Brain pericyte (primary cell): ENCODE results near the gene GPR180.
"Not testable (repeated sequence)": the region's sequence is repeated elsewhere in the genome, so short reads cannot be mapped to it uniquely, and the experiment has no call there.

ENCODE experiments used
- DNase-seq: peaks from one replicate; pipeline ENCODE4 v3.0.0-alpha.2; 2012; ENCODE audit warnings: low read depth, low spot score

The GPR180 gene

DNA sequence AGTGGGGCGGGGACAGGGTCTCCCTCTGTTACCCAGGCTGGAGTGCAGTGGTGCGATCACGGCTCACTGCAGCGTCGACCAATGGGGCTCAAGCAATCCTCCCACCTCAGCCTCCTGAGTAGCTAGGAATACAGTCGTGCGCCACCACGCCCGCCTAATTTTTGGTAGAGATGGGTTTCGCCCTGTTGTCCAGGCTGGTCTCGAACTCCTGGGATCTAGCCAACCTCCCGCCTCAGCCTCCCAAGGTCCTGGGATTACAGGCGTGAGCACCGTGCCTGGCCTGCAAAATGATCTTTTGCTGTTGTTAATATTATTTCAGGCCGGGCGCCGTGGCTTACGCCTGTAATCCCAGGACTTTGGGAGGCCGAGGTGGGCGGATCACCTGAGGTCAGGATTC, 5.1 kb upstream of the GPR180 start:
- DNase-seq: no peak

DNA sequence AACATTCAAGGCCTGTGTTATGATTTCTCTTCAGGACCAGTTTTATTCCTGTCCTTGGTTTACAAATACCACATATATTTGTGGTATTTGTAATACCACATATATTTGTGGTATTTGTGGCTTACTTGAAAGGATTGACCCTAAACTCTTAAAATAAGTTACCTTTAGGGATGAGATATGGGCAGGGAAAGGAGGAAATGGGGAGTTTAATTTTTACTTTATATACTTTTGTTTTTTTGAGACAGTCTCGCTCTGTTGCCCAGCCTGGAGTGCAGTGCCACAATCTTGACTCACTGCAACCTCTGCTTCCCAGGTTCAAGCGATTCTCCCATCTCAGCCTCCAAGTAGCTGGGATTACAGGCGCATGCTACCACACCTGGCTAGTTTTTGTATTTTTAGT, 3.4 kb upstream of the GPR180 start:
- DNase-seq: no peak

DNA sequence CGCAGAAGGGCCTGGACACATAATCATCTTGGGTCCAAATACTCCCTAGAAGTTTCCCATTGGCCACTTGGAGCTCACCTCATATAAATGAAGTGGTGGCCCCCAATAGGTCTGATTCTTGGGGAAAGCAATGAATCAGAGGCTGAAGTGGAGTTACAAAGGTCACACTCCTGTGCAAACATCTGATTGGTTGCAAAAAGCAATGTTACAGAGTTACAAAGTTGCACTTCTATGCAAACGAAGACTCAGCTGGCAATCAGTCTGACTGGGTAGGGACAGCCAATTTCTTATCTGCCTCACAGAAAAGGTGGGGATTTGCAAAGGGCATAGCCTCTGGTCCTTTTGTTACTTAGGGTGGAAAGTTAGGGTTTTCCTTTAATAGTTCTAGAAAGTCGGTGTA, 1.8 kb upstream of the GPR180 start:
- DNase-seq: no peak

DNA sequence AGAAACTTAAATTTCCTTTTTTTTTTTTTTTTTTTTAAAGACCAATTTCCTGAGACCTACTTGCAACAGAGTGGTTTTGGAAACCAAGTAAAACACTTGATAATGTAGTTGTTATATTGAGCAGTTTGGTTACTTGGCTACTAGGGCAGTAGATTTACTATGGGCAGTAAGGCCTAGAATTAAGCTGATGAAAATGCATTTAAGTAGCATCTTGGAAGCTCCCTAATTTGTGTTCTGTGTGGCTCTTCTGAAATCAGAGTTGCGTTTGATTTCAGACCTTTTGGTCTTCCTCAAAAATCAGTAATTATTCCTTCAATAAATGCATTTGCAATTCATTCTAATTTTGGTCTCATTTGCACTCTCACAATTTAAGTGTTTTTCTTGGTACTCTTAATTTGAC, 810 bp downstream of the GPR180 start:
- DNase-seq: no peak

DNA sequence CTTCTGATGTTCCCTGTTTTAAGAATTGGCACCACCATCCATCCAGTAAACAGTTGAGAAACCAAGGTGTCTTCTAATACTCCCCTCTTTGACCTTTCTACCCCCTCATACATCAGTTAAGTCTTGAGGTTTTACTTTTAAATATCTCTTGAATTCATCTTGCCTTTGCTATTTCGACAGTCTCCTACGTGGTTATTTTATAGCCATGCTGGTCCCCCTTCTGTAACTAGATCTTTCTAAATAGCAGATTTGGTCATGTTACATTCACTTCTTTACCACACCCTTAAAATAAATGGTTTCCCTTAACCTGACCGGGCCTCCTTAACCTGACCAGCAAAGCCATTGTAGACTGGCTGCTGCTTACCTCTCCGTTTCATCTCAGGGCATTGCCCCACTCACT, 5.4 kb downstream of the GPR180 start:
- DNase-seq: no peak

DNA sequence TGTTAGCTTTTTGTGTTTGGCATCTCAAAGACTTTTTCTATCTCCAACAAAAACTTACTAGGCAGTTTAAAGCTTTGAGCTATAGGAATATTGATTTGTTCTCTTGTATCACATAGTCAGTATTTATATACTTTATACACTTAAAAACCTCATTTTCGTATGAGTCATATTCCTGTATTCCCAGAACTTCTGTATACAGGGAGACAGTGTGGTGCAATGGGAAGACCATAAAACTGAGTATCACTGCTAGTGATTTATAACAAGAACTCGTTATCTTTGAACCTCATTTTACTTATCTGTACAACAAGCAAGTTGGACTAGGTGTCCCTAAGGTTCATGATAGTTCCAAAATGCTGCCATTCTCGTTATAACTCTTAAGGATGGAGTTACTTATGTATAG, 6.3 kb downstream of the GPR180 start:
- no peak for DNase-seq

DNA sequence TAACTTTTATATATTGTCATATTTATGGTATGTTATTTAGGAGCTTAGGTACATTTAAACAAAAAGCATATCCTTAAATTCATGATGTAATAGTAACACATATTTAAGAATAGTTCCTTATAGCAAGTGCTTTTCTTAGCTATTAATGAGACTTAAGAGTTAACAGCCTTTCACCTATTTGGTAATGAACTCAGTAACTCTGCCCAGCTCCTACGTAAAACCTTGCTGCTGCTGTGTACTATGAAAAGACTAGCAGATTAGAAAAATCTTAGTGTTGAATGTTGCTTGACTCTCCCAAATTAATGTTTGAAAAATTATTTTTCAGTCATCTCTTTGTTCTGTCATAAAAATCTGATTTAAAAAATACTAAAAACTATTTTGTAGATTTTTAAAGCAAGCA, 6.9 kb downstream of the GPR180 start:
- no peak for DNase-seq

DNA sequence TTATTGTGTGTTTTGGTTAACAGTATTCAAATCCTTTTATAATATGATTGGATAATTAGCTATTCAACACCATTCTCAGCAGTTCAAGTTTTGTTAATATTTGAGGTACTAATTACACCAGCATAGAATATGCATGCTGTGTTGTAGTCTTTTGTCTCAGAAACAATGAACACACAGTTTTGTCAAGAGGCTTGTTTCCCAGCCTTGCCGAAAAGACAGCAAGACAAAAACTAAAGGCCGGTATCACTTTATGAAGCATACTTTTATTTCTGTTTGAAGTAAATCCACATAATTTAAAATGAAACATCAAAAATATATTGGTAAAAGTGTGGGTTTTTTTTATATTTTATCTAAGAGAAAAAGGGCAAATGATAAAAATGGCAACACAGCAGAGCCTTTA, 7.5 kb downstream of the GPR180 start:
- DNase-seq: no peak

DNA sequence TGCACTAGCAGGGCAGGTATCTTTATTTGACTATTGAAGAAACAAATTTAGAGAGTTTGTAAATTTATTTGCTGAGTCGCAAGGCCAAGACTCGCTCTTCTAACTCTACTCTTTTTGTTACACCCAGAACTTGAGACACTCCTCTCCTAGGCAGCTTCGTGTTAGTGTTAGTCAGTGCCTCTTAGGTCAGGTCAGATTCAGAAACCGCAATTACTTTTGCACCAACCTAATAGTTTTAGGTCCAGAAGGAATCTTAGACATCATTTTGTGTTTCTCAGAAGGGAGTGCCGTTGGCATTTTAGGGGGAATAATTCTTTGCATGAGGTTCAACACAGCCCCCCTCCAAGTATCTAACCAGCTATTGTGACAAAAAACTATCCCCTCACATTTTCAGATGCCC, 8.8 kb downstream of the GPR180 start:
- no peak for DNase-seq

DNA sequence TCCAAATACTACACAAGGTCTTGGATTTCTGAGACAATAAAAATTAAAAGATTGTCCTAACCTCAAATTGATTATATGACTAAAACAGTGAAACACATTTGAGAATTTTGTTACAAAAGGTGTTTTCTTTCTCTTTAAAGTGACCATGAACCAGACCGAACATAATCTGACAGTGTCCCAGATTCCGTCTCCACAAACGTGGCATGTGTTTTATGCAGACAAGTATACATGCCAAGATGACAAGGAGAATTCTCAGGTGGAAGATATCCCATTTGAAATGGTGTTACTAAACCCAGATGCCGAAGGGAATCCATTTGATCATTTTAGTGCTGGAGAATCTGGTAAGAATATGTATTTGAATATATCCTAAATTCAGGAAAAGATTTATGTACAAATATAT, 10.4 kb downstream of the GPR180 start:
- no peak for DNase-seq

DNA sequence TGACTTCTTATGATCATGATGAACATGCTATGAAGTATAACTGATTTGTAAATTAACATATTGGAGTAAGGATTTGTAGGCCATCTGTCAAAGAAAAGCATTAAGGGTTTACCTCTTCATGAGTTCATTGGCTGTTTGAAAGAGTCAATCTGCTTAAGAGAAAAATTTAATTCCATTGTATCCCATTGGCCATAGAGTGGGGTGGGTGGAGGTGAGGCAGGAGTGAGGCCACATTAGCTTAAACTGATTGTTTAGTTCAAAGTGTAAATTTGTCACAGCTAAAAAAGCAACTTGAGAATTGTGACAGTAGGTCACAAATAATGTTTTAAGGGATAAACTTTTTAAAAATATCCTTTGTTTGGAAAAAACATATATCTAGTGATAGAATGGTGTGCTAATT, 11.4 kb downstream of the GPR180 start:
- DNase-seq: no peak

DNA sequence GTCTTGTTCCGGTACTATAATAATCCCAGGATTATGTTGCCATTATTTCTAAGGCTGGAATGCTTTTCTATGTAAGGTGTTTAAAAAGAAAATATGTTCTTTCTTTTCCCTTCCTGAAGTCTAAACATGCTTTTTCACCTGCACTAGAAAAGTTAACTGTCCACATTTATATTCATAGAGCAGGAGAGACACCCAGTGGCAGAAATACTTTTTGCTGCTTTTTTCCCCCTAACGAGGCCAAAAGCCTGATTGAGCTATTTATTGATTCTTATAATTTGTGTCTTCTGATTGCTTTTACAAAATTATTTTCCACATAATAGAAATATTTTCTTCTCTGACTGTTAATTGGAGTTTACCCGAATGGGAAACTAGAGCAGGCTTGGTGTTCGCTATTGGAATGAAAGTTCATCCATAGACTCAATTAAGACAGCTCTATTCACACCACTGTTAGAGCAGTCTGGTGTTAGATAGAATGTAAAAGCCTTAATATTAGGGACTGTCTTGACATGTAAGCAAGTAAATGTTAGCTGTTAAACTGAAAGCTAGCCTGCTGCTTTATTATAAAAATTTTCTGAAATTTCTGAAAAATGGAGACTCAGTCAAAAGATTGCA, 15.8 kb downstream of the GPR180 start:
- no peak for DNase-seq

DNA sequence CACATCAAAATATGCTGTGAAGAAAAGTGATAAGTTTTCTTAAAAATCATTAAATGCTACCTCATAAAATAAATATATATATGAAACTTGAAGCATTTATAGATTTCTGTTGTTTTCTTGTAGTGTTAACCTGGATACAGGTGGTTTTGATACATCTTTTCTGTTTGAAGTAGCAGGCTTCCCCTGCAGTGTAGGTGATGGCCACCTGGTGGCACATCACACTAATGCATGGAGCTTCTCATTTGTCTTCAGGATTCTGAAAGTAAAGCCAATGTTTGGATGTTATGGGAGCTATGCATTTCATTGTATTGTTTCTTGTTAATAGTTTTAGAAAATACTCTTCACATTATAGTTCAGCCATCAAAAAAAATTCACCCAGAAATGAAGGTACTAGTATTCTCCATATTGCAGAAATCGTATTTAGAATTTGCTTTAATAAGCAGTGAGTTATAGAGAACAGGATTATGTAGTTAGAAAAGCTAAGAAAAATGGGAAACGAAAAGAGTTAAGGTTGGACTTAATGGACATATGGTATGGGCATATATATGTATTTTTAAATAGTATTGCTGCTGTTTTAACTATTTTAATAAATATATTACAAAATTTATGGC, 18.7 kb downstream of the GPR180 start:
- DNase-seq: no peak

DNA sequence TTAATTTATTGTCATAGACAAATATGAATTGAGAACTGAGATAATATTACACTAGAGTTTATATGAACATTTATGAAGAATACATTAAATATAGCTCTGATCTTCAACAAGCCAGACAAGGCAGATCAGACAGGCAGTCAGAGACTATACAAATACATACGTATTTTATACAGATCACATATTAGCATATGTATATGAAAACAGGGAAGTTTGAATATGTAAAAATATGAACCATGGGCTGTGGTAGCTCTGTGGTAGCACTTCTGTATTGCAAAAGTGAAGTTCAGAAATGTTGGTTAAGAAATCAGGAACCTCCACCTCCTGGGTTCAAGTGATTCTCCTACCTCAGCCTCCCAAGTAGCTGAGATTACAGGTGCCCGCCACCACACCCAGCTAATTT, 20.7 kb downstream of the GPR180 start:
- DNase-seq: no peak

DNA sequence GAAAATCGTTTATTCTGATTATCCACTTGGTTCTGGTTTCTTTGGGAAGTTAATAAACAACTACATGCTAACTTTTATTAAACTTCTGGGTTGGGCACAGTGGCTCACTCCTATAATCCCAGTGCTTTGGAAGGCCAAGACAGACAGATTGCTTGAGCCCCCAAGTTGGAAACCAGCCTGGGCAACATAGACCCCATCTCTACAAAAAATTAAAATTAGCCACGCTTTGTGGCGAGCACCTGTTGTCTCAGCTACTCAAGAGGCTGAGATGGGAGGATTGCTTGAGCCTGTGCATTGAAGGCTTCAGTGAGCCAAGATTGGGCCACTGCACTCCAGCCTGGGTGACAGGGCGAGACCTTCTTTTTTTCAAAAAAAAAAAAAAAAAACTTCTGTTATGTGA, 21.7 kb downstream of the GPR180 start:
- DNase-seq: no peak

DNA sequence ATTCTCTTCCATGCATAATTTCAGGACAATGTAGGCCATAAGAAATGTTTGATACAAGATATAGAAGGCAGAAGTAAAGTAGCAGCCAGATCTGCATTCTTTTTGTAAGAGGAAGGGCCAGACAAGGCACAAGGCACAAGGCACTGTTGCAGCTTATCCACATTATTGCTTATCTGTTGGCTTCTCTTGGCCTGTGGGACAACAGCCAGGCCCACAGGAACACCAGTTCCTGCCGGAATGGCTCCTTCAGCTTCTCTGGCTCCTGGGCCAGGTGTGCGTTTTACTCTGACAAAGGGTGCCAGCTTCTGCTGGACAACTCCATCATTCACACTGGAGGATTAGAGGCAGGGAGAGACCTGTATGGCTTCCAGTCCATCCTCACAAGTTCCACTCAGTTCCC, 29.2 kb downstream of the GPR180 start:
- DNase-seq: no peak

DNA sequence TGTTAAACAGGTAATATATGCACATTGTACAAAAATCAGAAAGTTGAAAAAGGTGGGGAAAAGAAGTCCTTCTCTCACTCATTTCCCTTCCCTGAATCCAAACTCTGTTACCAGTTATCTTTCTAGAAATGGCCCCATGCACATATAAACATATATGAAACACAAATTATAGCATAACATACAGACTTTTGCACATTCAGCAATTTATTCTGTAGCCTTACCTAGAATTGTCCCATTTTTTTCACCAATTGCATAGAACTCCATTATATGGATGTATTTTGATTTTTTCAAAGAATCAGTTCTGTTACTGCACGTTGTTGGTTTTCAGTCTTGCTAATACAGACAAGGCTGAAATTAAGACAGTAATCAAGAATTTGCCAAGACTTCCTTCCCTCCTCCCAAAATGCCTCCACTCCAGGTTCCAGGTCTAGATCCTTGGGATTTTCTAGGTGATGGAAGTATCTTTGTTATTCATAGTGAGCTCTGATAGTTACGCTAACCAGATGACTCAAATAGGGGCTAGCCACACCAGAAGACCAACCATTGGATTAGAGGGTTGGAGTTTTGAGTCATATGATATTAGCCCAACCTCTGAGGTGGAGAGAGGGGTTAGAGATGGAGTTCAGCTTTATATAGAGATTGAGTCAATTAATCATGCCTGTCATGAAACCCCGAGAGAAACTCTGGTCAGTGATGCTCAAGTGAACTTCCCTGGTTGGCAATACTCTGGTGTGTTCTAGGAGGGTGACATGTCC, 30.7 kb downstream of the GPR180 start:
- DNase-seq: no peak

DNA sequence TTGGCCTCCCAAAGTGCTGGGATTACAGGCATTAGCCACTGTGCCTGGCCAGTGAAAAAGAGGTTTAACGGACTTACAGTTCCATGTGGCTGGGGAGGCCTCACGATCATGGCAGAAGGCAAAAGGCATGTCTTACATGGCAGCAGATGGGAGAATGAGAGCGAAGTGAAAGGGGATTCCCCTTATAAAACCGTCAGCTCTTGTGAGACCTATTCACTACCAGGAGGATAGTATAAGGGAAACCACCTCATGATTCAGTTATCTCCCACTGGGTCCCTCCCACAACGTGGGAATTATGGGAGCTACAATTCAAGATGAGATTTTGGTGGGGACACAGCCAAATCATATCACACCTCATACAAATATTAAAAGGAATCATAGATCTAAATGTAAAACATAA, 34.4 kb downstream of the GPR180 start:
- DNase-seq: not testable (repeated sequence)

DNA sequence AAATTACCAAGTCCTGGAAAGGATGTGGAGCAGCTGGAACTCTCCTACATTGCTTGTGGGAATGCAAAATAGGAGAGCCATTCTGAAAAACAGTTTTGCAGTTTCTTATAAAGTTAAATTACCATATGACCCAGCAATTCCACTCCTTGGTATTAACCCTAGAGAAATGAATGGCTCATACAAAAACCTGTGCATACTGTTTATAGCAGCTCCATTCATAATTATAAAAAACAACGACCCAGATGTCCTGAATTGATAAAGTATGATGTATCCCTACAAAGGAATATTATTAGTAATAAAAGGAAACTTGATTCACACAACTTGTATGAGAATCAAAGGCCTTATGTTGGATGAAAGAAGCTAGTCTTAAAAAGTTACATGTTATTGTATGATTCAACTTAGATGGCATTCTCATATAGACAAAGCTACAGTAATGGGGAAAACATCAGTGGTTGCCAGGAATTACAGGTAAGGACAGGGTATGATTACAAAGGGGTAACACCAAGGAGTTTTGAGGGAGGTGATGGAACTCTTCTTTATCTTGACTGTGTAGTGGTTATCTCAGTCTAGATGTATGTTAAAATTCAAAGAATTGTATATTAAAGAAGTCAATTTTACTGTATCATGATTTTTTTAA, 35.4 kb downstream of the GPR180 start:
- no peak for DNase-seq

DNA sequence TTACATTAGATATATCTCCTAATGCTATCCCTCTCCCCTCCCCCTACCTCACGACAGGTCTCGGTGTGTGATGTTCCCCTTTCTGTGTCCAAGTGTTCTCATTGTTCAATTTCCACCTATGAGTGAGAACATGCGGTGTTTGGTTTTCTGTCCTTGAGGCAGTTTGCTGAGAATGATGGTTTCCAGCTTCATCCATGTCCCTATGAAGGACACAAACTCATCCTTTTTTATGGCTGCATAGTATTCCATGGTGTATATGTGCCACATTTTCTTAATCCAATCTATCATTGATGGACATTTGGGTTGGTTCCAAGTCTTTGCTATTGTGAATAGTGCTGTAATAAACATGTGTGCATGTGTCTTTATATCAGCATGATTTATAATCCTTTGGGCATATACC, 36.0 kb downstream of the GPR180 start:
- not testable (repeated sequence) for DNase-seq

DNA sequence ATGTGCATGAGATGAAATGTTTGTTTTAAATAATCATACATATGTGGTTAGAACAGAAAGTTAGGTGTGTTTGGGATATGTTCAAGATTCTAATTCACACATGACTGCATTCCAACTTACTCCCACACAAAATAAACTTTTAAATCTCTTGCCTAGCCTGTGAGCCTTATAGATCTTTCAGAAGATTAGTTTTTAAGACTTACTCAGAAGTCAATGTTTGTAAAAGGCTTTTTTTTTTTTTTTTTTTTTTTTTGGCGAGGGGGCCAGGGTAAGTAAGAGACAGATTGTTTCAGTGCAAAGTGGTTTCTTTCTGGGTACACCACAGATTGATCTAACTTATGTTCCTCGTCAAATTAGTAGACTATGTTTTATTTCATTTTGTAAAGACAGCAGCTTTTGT, 39.1 kb downstream of the GPR180 start:
- DNase-seq: no peak

DNA sequence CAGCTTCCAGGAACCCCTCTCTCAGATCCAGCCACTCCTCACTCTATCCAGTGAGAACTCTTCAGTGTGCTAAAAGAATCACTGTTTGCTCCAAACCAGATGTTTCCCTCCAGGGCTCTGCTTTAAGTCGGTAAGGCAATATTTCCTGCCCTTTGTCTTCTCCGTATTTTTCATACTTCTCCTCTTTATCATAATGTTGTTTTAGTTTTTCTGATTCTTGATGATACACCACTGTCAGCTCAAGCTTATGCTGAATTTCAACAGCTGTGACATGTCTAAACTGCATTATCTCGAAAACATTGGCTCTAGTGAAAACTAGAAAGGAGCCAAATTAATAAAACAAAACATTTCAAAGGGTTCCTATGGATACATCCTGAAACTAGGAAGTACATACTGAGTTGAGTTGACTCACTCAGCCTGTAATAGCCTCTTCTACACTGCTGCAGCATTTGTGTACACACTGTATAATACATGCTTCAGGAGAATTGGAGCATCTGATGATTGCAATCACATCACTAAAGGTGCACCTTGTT, 39.8 kb downstream of the GPR180 start:
- peak; percentile 45 for DNase-seq

DNA sequence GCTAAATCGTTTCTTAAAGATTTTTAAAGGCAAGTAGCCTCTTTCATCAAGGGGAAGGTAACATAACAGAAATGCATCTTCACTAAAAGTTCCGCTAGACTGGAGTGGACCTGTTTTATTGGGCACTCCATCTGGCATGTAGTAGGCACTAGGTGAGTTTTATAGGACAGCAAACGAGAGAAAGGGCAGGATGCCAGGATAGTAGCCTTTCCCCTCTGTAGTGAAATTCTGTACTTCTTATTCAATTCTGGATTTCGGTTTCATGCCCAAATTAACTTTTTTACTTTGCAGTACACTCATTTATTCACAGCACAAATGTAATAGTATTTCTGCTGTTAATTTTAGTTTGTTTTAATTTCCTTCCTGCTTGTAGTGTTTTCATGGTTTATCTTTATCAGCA, 45.2 kb downstream of the GPR180 start:
- no peak for DNase-seq
